MCF 10A (cell line): ENCODE results near the gene KNTC1. TPM values are rescaled to one million over a fixed set of nuclear protein-coding genes. Genes with fewer than 3 reads are reported as not detected.
A peak's percentile ranks its signal among the peaks of the same experiment; 100 is the strongest.

Experiments
- BruUV-seq: library from RNA; stranded (reverse); fragments of 400-500 nt; replicated peaks from 2 replicates; lab custom pipeline; 2021; lab: Mats Ljungman, UMichigan
- CTCF ChIA-PET: fragments of 300-600 bp; sonication (Branson Sonifier 250); formaldehyde crosslinking; extraction: SDS; loops from one replicate; lab custom pipeline; 2021; ENCODE audit warnings: antibody characterized with exemption, inconsistent platforms; lab: Yijun Ruan, JAX
- POLR2A ChIA-PET: fragments of 300-600, 350-650 bp; sonication (Branson Sonifier 250); formaldehyde crosslinking; extraction: SDS; loops from one replicate; lab custom pipeline; 2020; ENCODE audit warnings: antibody characterized with exemption, inconsistent platforms; lab: Yijun Ruan, JAX
- DNase-seq: peaks from one replicate; pipeline ENCODE4 v3.0.0-alpha.2; 2018; ENCODE audit not compliant: unreplicated experiment
- H3K27ac Mint-ChIP-seq: one replicate; pipeline ENCODE4 v1.8.0; 2022; ENCODE audit warnings: mild to moderate bottlenecking, low read depth, mixed read lengths; ENCODE audit not compliant: unreplicated experiment
- H3K27me3 Mint-ChIP-seq: one replicate; pipeline ENCODE4 v1.8.0; 2022; ENCODE audit warnings: mixed read lengths; ENCODE audit not compliant: insufficient read depth, unreplicated experiment
- H3K36me3 Mint-ChIP-seq: one replicate; pipeline ENCODE4 v1.8.0; 2022; ENCODE audit warnings: mild to moderate bottlenecking, moderate library complexity, mixed read lengths; ENCODE audit not compliant: insufficient read depth, unreplicated experiment
- H3K4me1 Mint-ChIP-seq: one replicate; pipeline ENCODE4 v1.8.0; 2022; ENCODE audit warnings: mixed read lengths; ENCODE audit not compliant: insufficient read depth, unreplicated experiment
- H3K4me3 Mint-ChIP-seq: one replicate; pipeline ENCODE4 v1.8.0; 2022; ENCODE audit warnings: mild to moderate bottlenecking, moderate library complexity, mixed read lengths; ENCODE audit not compliant: unreplicated experiment
- H3K9me3 Mint-ChIP-seq: one replicate; pipeline ENCODE4 v1.8.0; 2022; ENCODE audit warnings: mixed read lengths; ENCODE audit not compliant: unreplicated experiment
- intact Hi-C: fragments of 100-400 bp; cut with micrococcal nuclease; formaldehyde crosslinking; loops from 2 replicates; pipeline ENCODE4 v1.14.1; 2022
- total RNA-seq: library from RNA; stranded (reverse); gene quantifications from 2 replicates; pipeline ENCODE4 v1.2.3, GENCODE V29; 2022
- TF ChIP-seq, protein P1 (sequence below): fragments of 200-600 bp; IDR thresholded peaks from one replicate; pipeline ENCODE4 v1.8.0; 2022; ENCODE audit warnings: antibody characterized with exemption, mild to moderate bottlenecking; ENCODE audit not compliant: unreplicated experiment

Gene KNTC1
- total RNA-seq, 1 experiment from 2014 or later: 26.1 TPM

GRCh38 chr12:122593910-122594309 lies 66.9 kb downstream of the KNTC1 start:
- Mint-ChIP-seq H3K9me3 (no peaks in the 10 kb centered on the region), H3K4me1 (no peaks in the 10 kb centered on the region), H3K27me3 (no peaks in the 10 kb centered on the region), H3K27ac (no peak overlapping the region), H3K4me3 (no peak overlapping the region), H3K36me3 (peaks cover 55% of the 10 kb centered on the region)
- no TSS peak for BruUV-seq
- CTCF ChIA-PET: no interaction called here
- TF ChIP-seq, protein P1, sequence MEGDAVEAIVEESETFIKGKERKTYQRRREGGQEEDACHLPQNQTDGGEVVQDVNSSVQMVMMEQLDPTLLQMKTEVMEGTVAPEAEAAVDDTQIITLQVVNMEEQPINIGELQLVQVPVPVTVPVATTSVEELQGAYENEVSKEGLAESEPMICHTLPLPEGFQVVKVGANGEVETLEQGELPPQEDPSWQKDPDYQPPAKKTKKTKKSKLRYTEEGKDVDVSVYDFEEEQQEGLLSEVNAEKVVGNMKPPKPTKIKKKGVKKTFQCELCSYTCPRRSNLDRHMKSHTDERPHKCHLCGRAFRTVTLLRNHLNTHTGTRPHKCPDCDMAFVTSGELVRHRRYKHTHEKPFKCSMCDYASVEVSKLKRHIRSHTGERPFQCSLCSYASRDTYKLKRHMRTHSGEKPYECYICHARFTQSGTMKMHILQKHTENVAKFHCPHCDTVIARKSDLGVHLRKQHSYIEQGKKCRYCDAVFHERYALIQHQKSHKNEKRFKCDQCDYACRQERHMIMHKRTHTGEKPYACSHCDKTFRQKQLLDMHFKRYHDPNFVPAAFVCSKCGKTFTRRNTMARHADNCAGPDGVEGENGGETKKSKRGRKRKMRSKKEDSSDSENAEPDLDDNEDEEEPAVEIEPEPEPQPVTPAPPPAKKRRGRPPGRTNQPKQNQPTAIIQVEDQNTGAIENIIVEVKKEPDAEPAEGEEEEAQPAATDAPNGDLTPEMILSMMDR: no peak
- POLR2A ChIA-PET: no interaction called here
- intact Hi-C loops: no loop called here
- no peak for DNase-seq

DNA sequence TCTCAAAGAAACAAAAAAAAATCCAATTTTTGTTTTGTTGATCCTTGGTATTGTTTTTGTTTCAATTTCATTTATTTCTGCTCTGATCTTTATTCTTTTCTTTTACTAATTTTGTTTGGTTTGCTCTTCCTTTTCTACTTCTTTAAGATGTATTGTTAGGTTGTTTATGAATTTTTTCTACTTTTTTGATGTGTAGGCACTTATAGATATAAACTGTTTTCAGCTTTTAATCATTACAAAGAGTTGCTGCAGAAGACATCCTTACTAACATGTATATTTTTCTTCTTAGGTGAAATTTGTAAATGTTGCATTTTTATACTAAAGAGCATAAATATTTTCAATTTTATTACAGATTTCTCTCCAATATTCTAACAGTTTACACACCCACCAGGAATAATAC lies 69.8 kb downstream of the KNTC1 start:
- CTCF ChIA-PET: interaction anchor here (0.7 kb wide), 1 partner anchor 51 kb away, joined by 3 read pairs; no protein-coding TSS in a partner anchor
- H3K27me3 Mint-ChIP-seq: no peaks in the 10 kb centered on the region
- intact Hi-C loops: no loop called here
- no peaks in the 10 kb centered on the region for H3K4me1 Mint-ChIP-seq
- no TSS peak for BruUV-seq
- H3K4me3 Mint-ChIP-seq: no peak overlapping the region
- TF ChIP-seq, protein P1: no peak
- H3K27ac Mint-ChIP-seq: peak overlapping the region; percentile 67
- peaks cover 41% of the 10 kb centered on the region for H3K36me3 Mint-ChIP-seq
- DNase-seq: no peak
- H3K9me3 Mint-ChIP-seq: no peaks in the 10 kb centered on the region
- POLR2A ChIA-PET: no interaction called here

- Mint-ChIP-seq H3K9me3 (no peaks in the 10 kb centered on the region), H3K4me1 (no peaks in the 10 kb centered on the region), H3K27me3 (no peaks in the 10 kb centered on the region), H3K4me3 (no peak overlapping the region), H3K27ac (no peak overlapping the region), H3K36me3 (peaks cover 26% of the 10 kb centered on the region)
- POLR2A ChIA-PET: interaction anchor here (1.3 to 1.6 kb wide), 2 partner anchors 11 to 21 kb away, joined by 3 to 4 read pairs; no protein-coding TSS in a partner anchor
- CTCF ChIA-PET: no interaction called here
- DNase-seq: no peak
- TF ChIP-seq, protein P1: no peak
- BruUV-seq: no TSS peak
- intact Hi-C loops: no loop called here
These were observed 75.4 kb downstream of the KNTC1 start for GRCh38 chr12:122602456-122602855.

DNA sequence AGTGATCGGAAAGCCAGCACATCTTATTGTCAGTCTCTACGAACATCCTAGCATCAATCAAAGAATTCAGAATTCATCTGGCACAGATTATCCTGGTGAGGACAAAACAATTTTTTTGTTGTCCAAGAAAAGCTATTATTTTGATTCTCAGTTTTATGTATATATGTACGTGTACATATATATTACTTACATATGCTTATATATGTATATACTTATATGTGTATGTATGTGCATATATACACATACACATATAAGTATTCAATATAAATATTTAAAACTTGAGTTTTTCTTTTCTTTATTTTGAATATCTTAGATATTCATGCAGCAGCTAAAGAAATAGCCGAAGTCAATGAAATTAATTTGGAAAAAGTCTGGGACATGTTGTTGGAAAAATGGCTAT lies 77.9 kb downstream of the KNTC1 start:
- Mint-ChIP-seq H3K4me3 (no peak overlapping the region), H3K9me3 (no peaks in the 10 kb centered on the region), H3K4me1 (no peaks in the 10 kb centered on the region), H3K27ac (no peak overlapping the region), H3K27me3 (no peaks in the 10 kb centered on the region), H3K36me3 (peaks cover 9% of the 10 kb centered on the region)
- TF ChIP-seq, protein P1: no peak
- intact Hi-C loops: no loop called here
- CTCF ChIA-PET: interaction anchor here (0.6 kb wide), 2 partner anchors 162 to 962 kb away, joined by 3 to 4 read pairs; no protein-coding TSS in a partner anchor
- no TSS peak for BruUV-seq
- DNase-seq: no peak
- POLR2A ChIA-PET: interaction anchor here (0.6 kb wide), 1 partner anchor 95 kb away, joined by 3 read pairs; no protein-coding TSS in a partner anchor
